Loucy (cell line): ENCODE data around the gene CYP2A6.
"Not testable (repeated sequence)": the region's sequence is repeated elsewhere in the genome, so short reads cannot be mapped to it uniquely, and the experiment has no call there.

Experiments used
- H2AFZ ChIP-seq: fragments of 200-600 bp; sonication (generic); 2 replicates; pipeline ENCODE4 v1.6.0; 2016; ENCODE audit warnings: antibody characterized with exemption, mild to moderate bottlenecking, low read length, moderate library complexity
- H3F3A ChIP-seq: fragments of 200-600 bp; 2 replicates; pipeline ENCODE4 v1.6.0; 2016; ENCODE audit warnings: antibody characterized with exemption, low read depth, mild to moderate bottlenecking
- H3K27me3 ChIP-seq: fragments of 200-600 bp; sonication (generic); 2 replicates; pipeline ENCODE4 v1.6.1; 2014; ENCODE audit warnings: low read length, mild to moderate bottlenecking; ENCODE audit not compliant: insufficient read depth, poor library complexity, severe bottlenecking
- H3K36me3 ChIP-seq: fragments of 200-600 bp; sonication (generic); 2 replicates; pipeline ENCODE4 v1.6.1; 2016; ENCODE audit warnings: low read length; ENCODE audit not compliant: insufficient read depth
- H3K4me1 ChIP-seq: fragments of 200-600 bp; sonication (generic); 2 replicates; pipeline ENCODE4 v1.5.1; 2014; ENCODE audit warnings: low read length, mild to moderate bottlenecking; ENCODE audit not compliant: insufficient read depth, poor library complexity, severe bottlenecking
- H3K4me2 ChIP-seq: fragments of 200-600 bp; sonication (generic); 2 replicates; pipeline ENCODE4 v1.6.0; 2014; ENCODE audit warnings: antibody characterized with exemption, low read length, low read depth, mild to moderate bottlenecking; ENCODE audit not compliant: poor library complexity, severe bottlenecking
- H3K4me3 ChIP-seq: fragments of 200-600 bp; sonication (generic); 2 replicates; pipeline ENCODE4 v1.5.1; 2014; ENCODE audit warnings: low read length, mild to moderate bottlenecking, mixed read lengths; ENCODE audit not compliant: poor library complexity, severe bottlenecking
- H3K79me2 ChIP-seq: fragments of 200-600 bp; sonication (generic); 2 replicates; pipeline ENCODE4 v1.6.1; 2014; ENCODE audit warnings: low read length; ENCODE audit not compliant: insufficient read depth
- H3K9ac ChIP-seq: fragments of 200-600 bp; sonication (generic); 2 replicates; pipeline ENCODE4 v1.6.0; 2014; ENCODE audit warnings: mild to moderate bottlenecking, low read depth, low read length, moderate library complexity; ENCODE audit not compliant: poor library complexity, severe bottlenecking
- H3K9me2 ChIP-seq: fragments of 200-600 bp; sonication (generic); replicated peaks from 2 replicates; pipeline ENCODE4 v1.6.1; 2016; ENCODE audit warnings: low read depth, low read length, mixed read lengths
- H3K9me3 ChIP-seq: fragments of 200-600 bp; sonication (generic); 2 replicates; pipeline ENCODE4 v1.6.1; 2014; ENCODE audit warnings: mild to moderate bottlenecking, antibody characterized with exemption, low read length, low read depth; ENCODE audit not compliant: insufficient read depth
- H4K20me1 ChIP-seq: fragments of 200-600 bp; sonication (generic); 2 replicates; pipeline ENCODE4 v1.6.0; 2014; ENCODE audit warnings: antibody characterized with exemption, low read length, mild to moderate bottlenecking; ENCODE audit not compliant: insufficient read depth, poor library complexity, severe bottlenecking
- CTCF ChIP-seq: fragments of 200-600 bp; sonication (generic); conservative IDR thresholded peaks from 2 replicates; pipeline ENCODE4 v1.5.1; 2014; ENCODE audit warnings: mild to moderate bottlenecking, antibody characterized with exemption, low read length
- EZH2phosphoT487 ChIP-seq: fragments of 200-600 bp; IDR thresholded peaks from 2 replicates; pipeline ENCODE4 v1.6.1; 2018; ENCODE audit warnings: antibody characterized with exemption, mild to moderate bottlenecking, moderate library complexity, borderline replicate concordance

Gene CYP2A6

DNA sequence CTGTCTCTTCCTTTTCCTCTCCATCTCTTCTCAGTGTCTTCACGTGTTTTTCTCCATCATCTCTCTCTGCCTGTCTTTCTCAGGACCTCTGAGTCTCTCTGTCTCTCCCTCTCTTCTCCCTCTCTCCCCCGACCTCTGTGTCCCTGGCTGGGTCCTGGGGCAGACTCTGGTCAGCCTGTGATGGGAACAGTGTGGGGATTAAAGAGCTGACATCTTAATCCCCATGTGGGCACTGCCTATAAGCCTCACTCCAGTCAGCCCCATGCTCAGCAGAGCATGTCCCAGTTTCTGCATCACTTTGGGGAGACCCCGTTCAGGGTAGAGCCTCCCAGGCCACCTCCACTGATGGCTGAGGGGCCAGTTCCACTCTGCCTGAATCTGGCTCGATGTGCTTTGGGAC is 35.0 kb downstream of the CYP2A6 start:
- no peak for TF ChIP-seq EZH2phosphoT487
- no peak for TF ChIP-seq CTCF
- Histone ChIP-seq H3F3A (no peaks in the 10 kb centered on the region), H3K4me1 (no peaks in the 10 kb centered on the region), H3K27me3 (no peaks in the 10 kb centered on the region), H3K9ac (no peak overlapping the region), H3K36me3 (no peaks in the 10 kb centered on the region), H3K9me2 (no peaks in the 10 kb centered on the region), H4K20me1 (no peaks in the 10 kb centered on the region), H3K4me3 (no peak overlapping the region), H3K9me3 (no peaks in the 10 kb centered on the region), H3K4me2 (no peak overlapping the region), H2AFZ (no peak overlapping the region), H3K79me2 (no peaks in the 10 kb centered on the region)

GRCh38 chr19:40813182-40813581 is 37.1 kb downstream of the CYP2A6 start:
- H3K4me3 ChIP-seq, result no peak overlapping the region
- peaks cover 6% of the 10 kb centered on the region; the same call in 1 of the 2 replicates for H3K36me3 ChIP-seq
- H3K9me2 ChIP-seq, result no peaks in the 10 kb centered on the region
- H3K9me3 ChIP-seq, result no peaks in the 10 kb centered on the region
- no peak for TF ChIP-seq CTCF
- no peak for TF ChIP-seq EZH2phosphoT487
- no peak overlapping the region for H3K4me2 ChIP-seq
- no peak overlapping the region for H3K9ac ChIP-seq
- H4K20me1 ChIP-seq, result peaks cover 2% of the 10 kb centered on the region
- H2AFZ ChIP-seq, result no peak overlapping the region
- no peaks in the 10 kb centered on the region for H3K27me3 ChIP-seq
- no peaks in the 10 kb centered on the region for H3K4me1 ChIP-seq
- peaks cover 5% of the 10 kb centered on the region; the same call in 1 of the 2 replicates for H3K79me2 ChIP-seq
- H3F3A ChIP-seq, result no peaks in the 10 kb centered on the region

GRCh38 chr19:40812571-40812970 is 37.7 kb downstream of the CYP2A6 start:
- not testable (repeated sequence) for H3F3A ChIP-seq, H3K9me2 ChIP-seq, H3K27me3 ChIP-seq, H4K20me1 ChIP-seq, H3K4me1 ChIP-seq, H3K4me3 ChIP-seq, H3K4me2 ChIP-seq, H3K9ac ChIP-seq, H2AFZ ChIP-seq, H3K9me3 ChIP-seq
- peaks cover 12% of the 10 kb centered on the region; the same call in 1 of the 2 replicates for H3K36me3 ChIP-seq
- H3K79me2 ChIP-seq, result peaks cover 11% of the 10 kb centered on the region; the same call in 1 of the 2 replicates
